HG03103 (cell line): ENCODE results near the gene GAB2.

Experiments used
- ATAC-seq: cut with Tn5 transposase; IDR thresholded peaks from one replicate; pipeline ENCODE4 v1.9.1; 2021; ENCODE audit warnings: low read depth; ENCODE audit not compliant: unreplicated experiment

GAB2 gene

GRCh38 chr11:78346799-78347198 lies 70.8 kb downstream of the GAB2 start:
- no peak for ATAC-seq

GRCh38 chr11:78345450-78345849 lies 72.2 kb downstream of the GAB2 start:
- ATAC-seq = no peak

- no peak for ATAC-seq
Observed at GRCh38 chr11:78344676-78345075, 72.9 kb downstream of the GAB2 start.

- no peak for ATAC-seq
Observed at GRCh38 chr11:78344094-78344493, 73.5 kb downstream of the GAB2 start.

- ATAC-seq = no peak
Observed at GRCh38 chr11:78343303-78343702, 74.3 kb downstream of the GAB2 start.

- ATAC-seq = no peak
Observed at GRCh38 chr11:78341841-78342240, 75.8 kb downstream of the GAB2 start.

GRCh38 chr11:78340530-78340929 lies 77.1 kb downstream of the GAB2 start:
- ATAC-seq = no peak

GRCh38 chr11:78339945-78340344 lies 77.7 kb downstream of the GAB2 start:
- no peak for ATAC-seq

GRCh38 chr11:78339483-78339882 lies 78.1 kb downstream of the GAB2 start:
- ATAC-seq = no peak

- ATAC-seq = no peak
Observed at GRCh38 chr11:78338702-78339101, 78.9 kb downstream of the GAB2 start.

GRCh38 chr11:78338138-78338537 lies 79.5 kb downstream of the GAB2 start:
- ATAC-seq = no peak

GRCh38 chr11:78337554-78337924 lies 80.1 kb downstream of the GAB2 start:
- ATAC-seq = no peak

- ATAC-seq = no peak
Observed at GRCh38 chr11:78336877-78337553, 80.6 kb downstream of the GAB2 start.

- ATAC-seq = no peak
Observed at GRCh38 chr11:78334109-78334508, 83.5 kb downstream of the GAB2 start.

GRCh38 chr11:78332872-78333271 lies 84.7 kb downstream of the GAB2 start:
- no peak for ATAC-seq

GRCh38 chr11:78332174-78332866 lies 85.3 kb downstream of the GAB2 start:
- ATAC-seq = no peak

- no peak for ATAC-seq
Observed at GRCh38 chr11:78331711-78332110, 85.9 kb downstream of the GAB2 start.

- ATAC-seq = no peak
Observed at GRCh38 chr11:78330361-78330760, 87.3 kb downstream of the GAB2 start.

GRCh38 chr11:78327945-78328344 lies 89.7 kb downstream of the GAB2 start:
- no peak for ATAC-seq

GRCh38 chr11:78325274-78325781 lies 92.3 kb downstream of the GAB2 start:
- ATAC-seq = no peak

- ATAC-seq = no peak
Observed at GRCh38 chr11:78323363-78323762, 94.3 kb downstream of the GAB2 start.

GRCh38 chr11:78319453-78319955 lies 98.1 kb downstream of the GAB2 start:
- ATAC-seq = no peak
